ENCODE measurements around the gene CEP63.

- TF ChIP-seq, protein P1, sequence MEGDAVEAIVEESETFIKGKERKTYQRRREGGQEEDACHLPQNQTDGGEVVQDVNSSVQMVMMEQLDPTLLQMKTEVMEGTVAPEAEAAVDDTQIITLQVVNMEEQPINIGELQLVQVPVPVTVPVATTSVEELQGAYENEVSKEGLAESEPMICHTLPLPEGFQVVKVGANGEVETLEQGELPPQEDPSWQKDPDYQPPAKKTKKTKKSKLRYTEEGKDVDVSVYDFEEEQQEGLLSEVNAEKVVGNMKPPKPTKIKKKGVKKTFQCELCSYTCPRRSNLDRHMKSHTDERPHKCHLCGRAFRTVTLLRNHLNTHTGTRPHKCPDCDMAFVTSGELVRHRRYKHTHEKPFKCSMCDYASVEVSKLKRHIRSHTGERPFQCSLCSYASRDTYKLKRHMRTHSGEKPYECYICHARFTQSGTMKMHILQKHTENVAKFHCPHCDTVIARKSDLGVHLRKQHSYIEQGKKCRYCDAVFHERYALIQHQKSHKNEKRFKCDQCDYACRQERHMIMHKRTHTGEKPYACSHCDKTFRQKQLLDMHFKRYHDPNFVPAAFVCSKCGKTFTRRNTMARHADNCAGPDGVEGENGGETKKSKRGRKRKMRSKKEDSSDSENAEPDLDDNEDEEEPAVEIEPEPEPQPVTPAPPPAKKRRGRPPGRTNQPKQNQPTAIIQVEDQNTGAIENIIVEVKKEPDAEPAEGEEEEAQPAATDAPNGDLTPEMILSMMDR (IDR thresholded peaks at IDR 0.05; ENCODE audit: low read depth, low read length): no peak
- no peak for TF ChIP-seq POLR2A (IDR thresholded peaks at IDR 0.05; ENCODE audit: extremely low read depth, insufficient read length)
- TF ChIP-seq MYC (IDR thresholded peaks at IDR 0.05; ENCODE audit: low read depth, low read length): no peak
These were observed 119.7 kb downstream of the CEP63 start for GRCh38 chr3:134605556-134605955.

Data from NB4 (cell line).